ENCODE results near the gene BRI3BP.
"Not testable (repeated sequence)": the region's sequence is repeated elsewhere in the genome, so short reads cannot be mapped to it uniquely, and the experiment has no call there.

BRI3BP gene

GRCh38 chr12:124972211-124972610 is 21.2 kb upstream of the BRI3BP start:
- no peak for DNase-seq (ENCODE audit: low read depth)

GRCh38 chr12:124975276-124975675 is 18.2 kb upstream of the BRI3BP start:
- no peak for DNase-seq (ENCODE audit: low read depth)

- no peak for DNase-seq (ENCODE audit: low read depth)
These were observed 16.4 kb upstream of the BRI3BP start for GRCh38 chr12:124976999-124977398.

GRCh38 chr12:124979568-124979967 is 13.9 kb upstream of the BRI3BP start:
- DNase-seq (ENCODE audit: low read depth), result no peak

GRCh38 chr12:124980098-124980892 is 13.2 kb upstream of the BRI3BP start:
- DNase-seq (ENCODE audit: low read depth), result no peak

- not testable (repeated sequence) for DNase-seq (ENCODE audit: low read depth)
These were observed 6.6 kb upstream of the BRI3BP start for GRCh38 chr12:124986876-124987275.

- DNase-seq (ENCODE audit: low read depth), result peak; percentile 65
These were observed 395 bp upstream of the BRI3BP start for GRCh38 chr12:124992874-124993625.

- DNase-seq (ENCODE audit: low read depth), result no peak
These were observed 1.1 kb downstream of the BRI3BP start for GRCh38 chr12:124994437-124994975.

- no peak for DNase-seq (ENCODE audit: low read depth)
These were observed 1.9 kb downstream of the BRI3BP start for GRCh38 chr12:124995200-124995961.

GRCh38 chr12:124998705-124999104 is 5.3 kb downstream of the BRI3BP start:
- DNase-seq (ENCODE audit: low read depth), result no peak

- no peak for DNase-seq (ENCODE audit: low read depth)
These were observed 8.2 kb downstream of the BRI3BP start for GRCh38 chr12:125001636-125002035.

GRCh38 chr12:125003021-125003420 is 9.6 kb downstream of the BRI3BP start:
- DNase-seq (ENCODE audit: low read depth), result no peak

- DNase-seq (ENCODE audit: low read depth), result no peak
These were observed 11.2 kb downstream of the BRI3BP start for GRCh38 chr12:125004621-125005020.

GRCh38 chr12:125005652-125006051 is 12.2 kb downstream of the BRI3BP start:
- no peak for DNase-seq (ENCODE audit: low read depth)

- DNase-seq (ENCODE audit: low read depth), result no peak
These were observed 12.9 kb downstream of the BRI3BP start for GRCh38 chr12:125006365-125006764.

GRCh38 chr12:125013816-125014442 is 20.5 kb downstream of the BRI3BP start:
- no peak for DNase-seq (ENCODE audit: low read depth)

GRCh38 chr12:125014526-125014925 is 21.1 kb downstream of the BRI3BP start:
- no peak for DNase-seq (ENCODE audit: low read depth)

- DNase-seq (ENCODE audit: low read depth), result no peak
These were observed 22.4 kb downstream of the BRI3BP start for GRCh38 chr12:125015680-125016310.

- no peak for DNase-seq (ENCODE audit: low read depth)
These were observed 24.4 kb downstream of the BRI3BP start for GRCh38 chr12:125017801-125018200.

- no peak for DNase-seq (ENCODE audit: low read depth)
These were observed 24.9 kb downstream of the BRI3BP start for GRCh38 chr12:125018356-125018755.

GRCh38 chr12:125021096-125021495 is 27.7 kb downstream of the BRI3BP start:
- DNase-seq (ENCODE audit: low read depth), result no peak

All from stimulated activated CD8-positive, alpha-beta memory T cell treated with anti-CD3 and anti-CD28 coated beads, Interleukin-7, amount 100 ng/mL, for 24 hours (primary cell).